Gastroesophageal sphincter (tissue), 3 donors: Measurements from ENCODE around the gene PRKG1.

ENCODE experiments used
- CTCF ChIP-seq, 4 experiments: fragments of 200-600 bp in 2 of 4; fragments of 450-650 bp in 2 of 4; sonication (generic) in 1 of 4; IDR thresholded peaks; one replicate each; pipeline ENCODE4 v1.5.1; 2017 to 2019; ENCODE audit warnings: antibody characterized with exemption in 4 of 4, mild to moderate bottlenecking in 2 of 4, moderate library complexity in 2 of 4
- POLR2A ChIP-seq, 2 donors: fragments of 450-650 bp; IDR thresholded peaks; one replicate each; pipeline ENCODE4 v1.6.1; 2017; ENCODE audit warnings: antibody characterized with exemption in 2 of 2, mild to moderate bottlenecking in 2 of 2, moderate library complexity in 1 of 2

DNA sequence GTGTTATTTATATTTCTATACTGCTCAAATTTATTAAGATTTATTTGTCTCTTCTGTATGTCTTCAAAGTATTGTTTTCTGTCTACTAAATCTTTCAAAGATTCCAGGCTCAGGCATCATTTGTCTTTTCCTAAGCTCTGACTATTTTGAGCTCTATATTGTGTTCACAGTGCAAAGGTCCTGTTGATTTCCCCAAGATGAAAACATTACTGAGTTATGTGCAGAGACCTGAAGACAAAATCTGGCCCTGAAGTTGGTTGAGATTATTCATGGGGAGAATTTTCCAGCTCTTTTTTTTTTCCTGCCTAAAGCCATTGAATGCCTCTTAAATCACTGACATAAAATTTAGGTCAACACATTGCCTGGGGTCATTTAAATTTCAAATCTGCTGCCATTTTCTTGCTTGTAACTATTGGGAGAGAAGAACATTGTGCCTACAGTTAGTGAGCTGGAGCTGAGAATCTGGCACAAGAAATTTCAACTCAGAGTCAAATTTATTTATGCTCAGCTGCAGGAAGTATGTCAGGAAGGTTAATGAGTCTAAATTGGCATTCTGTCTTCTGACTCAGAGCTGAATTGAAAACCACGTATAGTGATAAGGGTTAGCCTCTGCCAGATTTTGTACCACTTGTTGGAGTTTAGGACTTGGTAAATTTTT is 593.5 kb downstream of the PRKG1 start:
- TF ChIP-seq POLR2A (IDR thresholded peaks at IDR 0.05) (no peak), CTCF (IDR thresholded peaks at IDR 0.05) (no peak)
